NCI-H2196 (cell line): ENCODE measurements around the gene DCT.

Experiments
- DNase-seq: peaks from one replicate; lab custom pipeline; 2025; ENCODE audit not compliant: unreplicated experiment; lab: John Stamatoyannopoulos, UW

DCT gene

DNA sequence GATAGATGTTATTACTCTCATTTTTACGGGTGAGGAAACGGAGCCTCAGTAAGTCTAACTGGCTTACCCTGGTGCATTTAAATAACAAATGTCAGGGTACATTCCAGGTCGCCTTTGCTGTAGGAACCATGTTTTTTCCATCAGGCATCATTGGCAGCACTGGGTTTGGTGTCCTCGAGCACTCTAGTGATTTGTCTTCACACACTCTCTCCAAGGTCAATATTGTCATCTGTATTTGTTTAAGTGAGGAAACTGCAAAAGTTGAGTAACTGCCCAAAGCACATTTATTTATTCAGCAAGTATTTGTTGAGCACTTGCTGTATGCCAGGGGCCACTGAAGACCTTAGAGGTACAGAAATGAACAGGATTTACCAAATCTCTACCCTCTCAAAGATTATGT is 78.6 kb downstream of the DCT start:
- no peak for DNase-seq

DNA sequence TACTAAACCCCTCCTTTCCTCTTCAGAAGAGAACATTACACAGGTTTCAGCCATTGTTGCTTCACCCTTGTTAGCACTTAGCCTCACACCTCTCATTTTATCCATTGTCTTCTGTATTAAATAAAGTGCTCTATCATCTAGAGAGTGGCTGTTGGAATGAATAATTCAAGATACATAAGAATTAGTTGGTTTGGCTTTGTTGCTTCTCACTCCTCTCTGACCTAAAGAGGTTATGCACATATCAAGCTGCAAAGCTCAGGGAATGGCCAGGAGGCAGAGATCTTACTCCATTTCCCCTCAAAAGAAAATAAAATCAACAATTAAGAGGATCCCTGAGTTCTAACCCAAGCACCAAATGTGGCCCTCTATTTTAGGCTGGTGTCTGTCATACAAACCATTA is 79.7 kb downstream of the DCT start:
- no peak for DNase-seq

DNA sequence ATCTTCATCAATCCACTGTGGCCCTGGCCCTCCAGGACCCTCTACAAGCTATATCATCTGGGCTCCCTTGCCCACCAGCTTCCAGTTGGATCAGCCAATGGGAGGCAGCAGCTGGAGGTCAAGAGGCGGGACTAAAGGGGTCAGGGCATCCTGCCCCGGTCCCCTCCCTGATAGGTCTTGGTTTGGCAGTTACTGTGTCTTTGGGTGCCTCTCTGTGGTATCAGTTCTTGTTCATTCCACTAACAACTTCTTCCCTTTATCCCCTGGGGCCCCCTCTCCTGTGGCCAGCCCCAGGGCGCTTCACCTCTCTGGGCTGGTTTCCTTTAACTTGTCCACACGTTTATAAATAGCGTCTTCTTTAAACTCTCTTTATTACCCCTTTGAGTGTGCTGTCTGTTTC is 83.6 kb downstream of the DCT start:
- DNase-seq = no peak

DNA sequence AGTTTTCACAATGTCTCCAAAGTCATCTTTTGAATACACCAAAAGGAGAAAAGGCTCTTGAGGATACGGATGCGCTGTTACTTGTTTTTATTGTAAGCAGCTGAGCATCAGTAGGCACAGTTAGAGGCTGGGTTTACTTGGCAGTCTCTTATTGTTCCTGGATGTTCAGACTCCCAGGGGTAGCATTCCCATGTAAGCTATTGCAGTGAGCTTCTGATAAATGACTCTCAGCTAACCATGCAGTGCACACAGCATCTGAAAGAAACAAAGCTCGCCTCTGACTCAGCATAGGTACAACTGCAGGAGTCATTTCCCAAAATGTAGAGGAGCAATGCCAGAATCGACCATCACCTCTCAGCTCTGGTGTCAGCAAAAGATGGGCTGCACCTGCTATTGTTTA is 84.8 kb downstream of the DCT start:
- no peak for DNase-seq

DNA sequence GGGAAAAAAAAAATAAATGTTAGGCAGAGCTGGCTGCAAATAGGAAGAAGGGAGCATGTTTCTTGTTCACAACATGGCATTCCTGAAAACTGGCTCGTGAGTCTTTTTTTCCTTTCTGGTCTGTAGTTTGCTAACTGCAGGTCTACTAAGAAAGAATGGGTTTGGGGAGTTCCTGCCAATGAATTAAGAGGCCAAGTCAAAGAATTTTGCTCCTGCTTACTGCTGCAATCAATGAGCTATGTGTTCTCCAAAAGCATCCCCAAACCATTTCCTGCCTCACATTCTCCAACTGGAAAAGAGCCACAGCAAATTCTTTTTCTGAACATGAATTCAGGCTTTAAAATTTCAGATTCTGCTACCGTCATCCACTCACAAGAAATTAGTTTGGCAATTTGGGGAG is 88.6 kb downstream of the DCT start:
- DNase-seq = no peak

DNA sequence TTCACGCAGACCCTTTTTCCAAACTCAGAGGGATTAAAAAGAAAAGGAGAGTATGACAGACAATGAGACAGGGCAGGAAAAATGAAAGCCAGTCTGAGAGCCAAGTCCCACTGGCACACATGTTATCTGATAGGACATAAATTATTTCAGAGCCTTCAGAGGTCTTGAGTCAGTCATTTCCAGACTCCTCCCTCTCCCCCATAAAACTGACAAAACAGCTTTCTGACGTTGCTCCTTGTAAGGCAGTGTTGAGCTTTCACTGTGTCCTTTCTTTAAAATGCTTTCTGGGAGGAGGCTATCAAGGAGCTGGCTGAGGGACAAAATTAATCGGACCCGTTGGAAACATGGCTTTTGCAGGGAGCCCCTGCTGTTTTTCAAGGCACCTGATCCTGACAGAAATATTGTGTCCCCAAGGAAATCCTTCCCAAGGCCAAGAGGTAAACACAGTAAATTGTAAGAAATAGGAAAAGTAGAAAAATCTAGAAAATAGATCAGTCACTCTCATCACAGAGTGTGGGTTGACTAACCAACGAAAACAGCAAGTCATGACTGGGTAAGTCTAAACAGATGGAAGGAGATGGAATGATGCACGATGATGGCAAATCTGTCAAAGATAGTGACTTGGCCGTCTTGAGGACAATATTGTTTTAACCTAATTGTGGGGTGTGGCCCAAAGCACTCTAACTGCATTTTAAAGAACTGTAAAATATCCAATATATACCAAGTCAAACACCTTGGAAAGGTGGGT is 89.7 kb downstream of the DCT start:
- DNase-seq = no peak

DNA sequence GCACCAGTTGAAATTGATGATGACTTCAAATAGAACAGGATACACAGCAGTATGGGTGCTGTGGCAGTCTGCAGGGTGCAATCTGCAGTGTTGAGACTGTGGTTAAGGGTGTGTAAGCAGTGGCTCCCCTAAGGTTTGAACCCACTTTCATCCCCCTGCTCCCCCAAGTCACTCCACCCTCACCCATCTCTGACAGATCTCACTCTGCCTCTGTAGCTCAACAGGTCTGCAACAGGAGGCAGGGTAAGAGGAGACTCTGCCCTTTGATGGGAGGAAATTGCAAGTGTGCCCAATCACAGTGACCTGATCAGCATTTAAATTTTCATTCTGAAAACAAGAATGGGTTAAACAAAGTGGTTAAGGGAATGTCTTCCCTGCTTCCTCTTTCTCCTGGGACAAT is 92.4 kb downstream of the DCT start:
- no peak for DNase-seq
